NCI-H1092 (cell line): Measurements from ENCODE around the gene DOCK7.
"Not testable (repeated sequence)": the region's sequence is repeated elsewhere in the genome, so short reads cannot be mapped to it uniquely, and the experiment has no call there.

Source experiments
- DNase-seq: peaks from one replicate; lab custom pipeline; 2025; lab: John Stamatoyannopoulos, UW

The DOCK7 gene

DNA sequence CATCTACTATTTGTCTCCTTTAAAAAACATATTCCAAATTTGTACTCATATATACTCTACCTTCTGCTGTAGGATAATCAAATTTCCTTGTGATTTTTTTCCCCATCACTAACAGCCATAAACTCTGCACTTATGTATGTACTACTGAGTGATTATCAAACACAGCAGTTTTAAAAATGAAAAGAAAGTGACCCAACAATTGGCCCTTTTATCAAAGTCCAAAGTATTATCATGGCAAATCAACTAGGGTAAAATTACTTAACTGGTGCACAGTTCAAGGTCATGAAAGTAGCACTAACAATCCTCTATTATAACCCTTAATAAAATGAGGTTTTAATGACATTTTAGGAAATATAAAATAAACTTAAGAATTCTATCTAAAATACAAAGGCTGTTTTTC is 79.3 kb downstream of the DOCK7 start:
- DNase-seq: no peak

DNA sequence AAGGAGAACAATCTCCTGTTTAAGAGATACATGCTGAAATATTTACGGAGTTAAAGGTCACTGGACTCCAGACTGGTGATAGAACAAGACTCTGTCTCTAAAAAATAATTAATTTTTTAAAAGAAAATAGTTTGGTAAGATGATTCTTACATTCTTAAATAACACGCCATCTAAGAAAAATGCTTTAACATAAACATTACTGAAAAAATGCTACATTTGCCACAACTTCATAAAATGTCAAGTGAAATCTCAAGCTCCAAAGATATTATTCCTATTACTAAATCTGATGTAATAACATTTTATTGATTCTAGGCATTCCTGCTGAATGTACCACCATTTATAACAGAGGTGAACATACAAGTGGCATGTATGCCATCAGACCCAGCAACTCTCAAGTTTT is 86.7 kb downstream of the DOCK7 start:
- DNase-seq: no peak

DNA sequence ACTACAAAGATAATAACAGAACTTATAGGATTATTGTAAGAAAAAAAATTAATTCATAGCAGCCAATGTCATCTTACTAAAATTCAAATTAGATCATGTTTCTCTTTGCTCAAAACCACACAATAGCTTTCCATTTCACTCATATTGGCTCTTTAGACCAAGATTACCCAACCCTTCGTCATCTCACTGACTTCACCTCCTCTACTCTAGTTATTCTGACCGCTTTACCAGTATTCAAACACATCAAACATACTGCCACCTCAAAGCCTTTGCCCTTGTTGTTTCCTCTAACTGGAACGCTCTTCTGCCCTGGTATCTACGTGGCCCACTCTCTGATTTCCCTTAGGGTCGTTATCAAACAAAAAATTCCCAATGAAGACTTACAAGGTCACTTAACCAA is 89.1 kb downstream of the DOCK7 start:
- DNase-seq: no peak

DNA sequence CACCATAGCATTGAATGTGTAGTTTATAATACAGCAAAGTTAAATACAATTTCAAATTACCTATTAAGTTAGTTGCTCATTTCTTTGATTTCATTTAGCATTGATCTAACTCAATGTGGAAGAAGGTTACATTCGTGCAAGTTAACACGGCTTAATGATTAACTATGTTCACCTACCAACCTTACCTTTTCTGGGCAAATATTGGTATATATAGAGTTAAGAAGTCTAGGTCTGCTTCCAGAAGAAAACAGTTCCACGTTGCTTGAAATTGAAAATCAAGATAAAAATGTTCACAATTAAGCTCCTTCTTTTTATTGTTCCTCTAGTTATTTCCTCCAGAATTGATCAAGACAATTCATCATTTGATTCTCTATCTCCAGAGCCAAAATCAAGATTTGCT is 90.9 kb downstream of the DOCK7 start, which contains the start of gene ANGPTL3:
Gene ANGPTL3 (plus strand): TSS at position 240 of the 400 bp plus-strand sequence. CDS start 47 bp downstream, at position 287.
- no peak for DNase-seq

DNA sequence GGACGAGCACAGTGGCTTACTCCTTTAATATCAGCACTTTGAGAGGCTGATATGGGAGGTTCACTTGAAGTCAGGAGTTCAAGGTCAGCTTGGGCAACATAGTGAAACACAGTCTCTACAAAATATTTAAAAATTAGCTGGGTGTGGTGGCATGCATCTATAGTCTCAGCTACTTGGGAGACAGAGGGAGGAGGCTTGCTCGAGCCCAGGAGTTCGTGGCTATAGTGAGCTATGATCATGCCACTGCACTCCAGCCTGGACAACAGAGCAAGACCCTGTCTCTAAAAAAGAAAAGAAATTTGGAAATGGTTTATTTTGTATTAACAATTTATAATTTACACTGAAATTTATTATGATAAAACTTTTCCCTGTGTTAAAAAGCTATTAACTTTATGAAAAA is 92.5 kb downstream of the DOCK7 start:
- no peak for DNase-seq

DNA sequence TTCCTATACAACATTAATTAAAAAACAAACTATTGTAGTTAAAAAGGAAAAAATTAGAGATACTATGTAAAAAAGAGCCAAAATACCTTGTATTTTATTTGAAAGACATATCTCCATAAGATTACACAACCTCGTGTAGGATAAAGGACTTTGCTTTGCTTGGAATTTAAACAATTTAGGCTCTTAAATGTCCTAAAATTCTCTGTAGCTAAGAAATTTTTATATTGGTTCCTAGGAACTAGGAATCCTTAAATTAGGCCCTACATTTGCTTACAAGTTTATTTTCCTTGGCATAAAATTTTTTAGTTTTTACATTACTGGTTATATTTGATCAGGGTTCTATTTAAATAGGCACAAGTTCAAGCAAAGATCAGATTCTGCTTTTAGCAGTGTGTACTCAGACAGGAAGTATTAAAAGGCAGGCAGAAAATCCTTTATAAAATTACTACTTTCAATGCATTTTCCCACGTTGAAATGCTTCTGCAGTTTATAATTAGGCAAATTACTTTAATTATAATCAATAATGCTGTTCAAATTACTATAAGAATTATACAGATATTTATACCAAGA is 94.3 kb downstream of the DOCK7 start:
- DNase-seq: no peak

DNA sequence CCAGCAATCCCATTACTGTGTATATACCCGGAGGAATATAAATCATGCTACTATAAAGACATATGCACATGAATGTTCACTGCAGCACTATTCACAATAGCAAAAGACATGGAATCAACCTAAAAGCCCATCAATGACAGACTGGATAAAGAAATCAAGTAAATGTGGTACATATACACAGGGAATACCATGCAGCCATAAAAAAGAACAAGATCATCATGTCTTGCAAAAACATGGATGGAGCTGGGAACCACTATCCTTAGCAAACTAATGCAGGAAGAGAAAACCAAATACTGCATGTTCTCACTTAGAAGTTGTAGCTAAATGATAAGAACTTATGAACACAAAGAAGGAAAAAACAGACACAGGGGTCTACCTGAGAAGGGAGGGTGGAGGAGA is 97.2 kb downstream of the DOCK7 start:
- DNase-seq: no peak

DNA sequence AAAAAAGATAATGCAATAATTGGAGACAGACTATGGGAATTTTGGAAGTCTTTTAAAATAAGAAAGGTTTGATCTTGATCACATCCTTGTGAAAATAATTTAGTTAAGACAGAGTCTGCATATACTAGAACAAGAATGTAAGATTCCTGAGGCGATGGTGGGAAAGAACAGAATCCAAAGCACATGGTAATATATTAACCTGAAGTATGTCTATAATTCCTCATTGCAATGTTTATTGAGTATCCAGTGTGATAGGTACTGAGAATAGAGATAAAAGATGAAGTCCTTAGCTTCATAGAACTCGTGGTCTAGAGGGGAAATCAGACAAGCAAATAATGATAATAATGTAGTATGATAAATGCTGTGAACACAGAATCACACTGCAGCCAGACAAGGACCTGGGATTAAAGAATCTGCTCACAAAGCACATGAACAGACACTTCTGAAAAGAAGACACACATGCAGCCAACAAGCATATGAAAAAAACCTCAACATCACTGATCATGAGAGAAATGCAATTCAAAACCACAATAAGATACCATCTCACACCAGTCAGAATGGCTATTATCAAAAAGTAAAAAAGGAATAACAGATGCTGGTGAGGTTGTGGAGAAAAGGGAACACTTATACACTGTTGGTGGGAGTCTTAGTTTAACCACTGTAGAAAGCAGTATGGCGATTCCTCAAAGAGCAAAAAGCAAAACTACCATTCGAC is 97.8 kb downstream of the DOCK7 start:
- no peak for DNase-seq

DNA sequence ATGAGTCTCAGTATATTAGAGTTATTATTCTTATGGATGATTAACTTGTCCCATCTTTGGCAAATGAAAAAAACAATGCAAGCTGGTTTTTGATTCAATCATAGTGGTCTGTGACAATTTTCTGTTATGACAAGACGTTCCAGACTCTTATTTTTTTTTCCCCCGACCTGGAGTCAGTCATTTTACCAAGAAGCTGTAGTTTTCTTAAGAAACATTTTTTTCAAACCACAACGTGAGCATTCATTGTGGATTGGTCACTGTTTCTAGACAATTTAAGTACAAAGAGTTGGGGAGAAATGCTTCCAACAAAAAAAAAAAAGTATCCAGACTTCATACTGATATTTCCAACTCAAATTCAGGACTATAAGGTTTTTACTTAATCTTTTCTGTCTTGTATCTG is 98.9 kb downstream of the DOCK7 start:
- DNase-seq: no peak

DNA sequence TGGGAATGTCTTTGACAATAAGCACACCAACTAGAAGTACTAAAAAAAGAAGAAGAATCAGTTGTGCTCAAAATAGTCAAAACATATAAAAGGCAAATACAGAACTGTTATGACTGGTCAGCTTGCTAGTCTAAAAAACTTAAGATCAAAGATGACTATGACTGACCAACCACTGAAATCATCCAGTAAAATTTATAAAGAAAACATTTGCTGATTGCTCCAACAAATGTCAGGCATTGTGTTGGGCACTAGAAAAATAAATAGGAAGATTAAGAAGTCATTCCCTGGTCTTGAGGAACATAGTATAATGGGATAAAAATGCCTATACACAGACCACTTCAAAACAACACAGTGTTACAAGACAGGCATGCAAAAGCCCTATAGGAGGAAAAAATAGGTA is 100.2 kb downstream of the DOCK7 start:
- no peak for DNase-seq

DNA sequence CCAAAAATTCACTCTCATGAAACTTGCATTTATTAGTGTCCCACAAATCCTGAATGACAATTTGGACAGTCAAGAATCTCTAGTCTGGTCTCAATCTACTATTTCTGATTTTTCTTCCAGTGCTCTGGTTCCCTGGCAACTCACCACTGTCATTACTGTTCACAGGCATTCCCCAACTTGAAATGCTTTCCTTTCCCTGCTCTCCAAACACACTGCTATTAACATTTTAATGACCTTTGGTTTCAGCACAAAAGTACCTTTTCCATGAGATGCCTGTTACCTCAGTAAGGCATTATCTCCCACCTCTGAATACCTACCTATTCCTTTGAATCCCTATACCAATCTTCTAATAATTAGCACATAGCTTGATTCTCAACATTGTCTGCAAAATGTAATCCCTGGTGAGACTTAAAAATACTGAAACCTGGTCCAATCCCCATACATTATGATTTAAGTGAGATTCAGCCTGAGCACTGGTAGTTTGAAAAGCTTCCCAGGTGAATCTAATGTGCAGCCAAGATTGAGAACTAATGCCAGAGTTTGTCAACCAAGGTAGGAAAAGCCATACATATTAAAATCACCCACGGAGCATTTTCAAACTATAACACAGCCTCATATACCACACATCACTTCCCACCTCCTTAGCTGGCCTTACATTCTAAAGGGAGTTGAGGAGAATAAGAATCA is 102.6 kb downstream of the DOCK7 start:
- no peak for DNase-seq

DNA sequence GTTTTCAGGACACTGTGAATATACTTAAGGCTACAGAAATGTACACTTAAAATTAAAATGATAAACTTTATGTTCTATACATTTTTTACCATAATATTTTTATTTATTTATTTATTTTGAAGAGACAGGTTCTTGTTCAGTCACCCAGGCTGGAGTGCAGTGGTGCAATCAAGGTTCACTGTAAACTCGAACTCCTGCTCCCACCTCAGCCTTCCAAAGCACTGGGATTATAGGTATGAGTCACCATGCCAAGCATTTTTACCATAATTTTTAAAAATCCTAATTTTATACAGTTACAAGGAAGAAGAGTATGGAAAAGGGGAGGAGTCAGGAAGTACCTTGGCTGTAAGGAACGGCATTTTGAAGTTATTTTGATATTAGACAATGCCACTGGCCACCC is 114.5 kb downstream of the DOCK7 start:
- DNase-seq: no peak

DNA sequence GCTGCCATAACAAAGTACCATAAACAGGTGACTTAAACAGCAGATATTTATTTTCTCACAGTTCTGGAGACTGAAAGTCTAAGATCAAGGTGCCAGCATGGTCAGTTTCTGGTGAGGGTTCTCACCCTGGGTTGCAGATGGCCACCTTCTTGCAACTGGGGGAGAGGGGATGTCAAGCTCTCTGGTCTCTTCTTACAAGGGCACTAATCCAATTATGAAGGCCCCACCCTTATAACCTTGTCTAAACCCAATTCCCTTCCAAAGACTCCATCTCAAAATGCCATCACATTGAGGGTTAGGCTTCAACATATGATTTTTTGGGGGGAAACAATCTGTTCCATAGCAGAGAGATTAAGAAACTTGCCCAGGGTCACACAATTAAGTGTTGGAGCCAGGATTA is 115.7 kb downstream of the DOCK7 start:
- DNase-seq: no peak

DNA sequence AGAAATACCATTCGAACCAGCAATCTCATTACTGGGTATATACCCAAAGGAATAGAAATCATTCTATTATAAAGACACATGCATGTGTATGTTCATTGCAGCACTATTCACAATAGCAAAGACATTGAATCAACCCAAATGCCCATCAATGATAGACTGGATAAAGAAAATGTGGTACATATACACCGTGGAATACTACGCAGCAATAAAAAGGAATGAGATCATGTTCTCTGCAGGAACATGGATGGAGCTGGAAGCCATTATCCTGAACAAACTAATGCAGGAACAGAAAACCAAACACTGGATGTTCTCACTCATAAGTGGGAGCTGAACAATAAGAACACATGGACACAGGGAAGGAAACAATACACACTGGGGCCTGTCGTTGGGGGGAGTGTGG is 116.7 kb downstream of the DOCK7 start:
- DNase-seq: not testable (repeated sequence)

DNA sequence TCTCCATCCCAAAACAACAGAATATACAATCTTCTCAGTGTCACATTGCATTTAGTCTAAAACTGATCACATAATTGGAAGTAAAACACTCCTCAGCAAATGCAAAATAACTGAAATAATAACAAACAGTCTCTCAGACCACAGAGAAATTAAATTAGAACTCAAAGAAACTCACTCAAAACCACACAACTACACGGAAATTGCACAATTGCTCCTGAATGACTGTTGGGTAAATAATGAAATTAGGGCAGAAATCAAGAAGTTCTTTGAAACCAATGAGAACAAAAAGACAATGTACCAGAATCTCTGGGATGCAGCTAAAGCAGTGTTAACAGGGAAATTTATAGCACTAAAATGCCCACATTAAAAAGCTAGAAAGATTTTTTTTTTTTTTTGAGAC is 120.3 kb downstream of the DOCK7 start:
- not testable (repeated sequence) for DNase-seq

DNA sequence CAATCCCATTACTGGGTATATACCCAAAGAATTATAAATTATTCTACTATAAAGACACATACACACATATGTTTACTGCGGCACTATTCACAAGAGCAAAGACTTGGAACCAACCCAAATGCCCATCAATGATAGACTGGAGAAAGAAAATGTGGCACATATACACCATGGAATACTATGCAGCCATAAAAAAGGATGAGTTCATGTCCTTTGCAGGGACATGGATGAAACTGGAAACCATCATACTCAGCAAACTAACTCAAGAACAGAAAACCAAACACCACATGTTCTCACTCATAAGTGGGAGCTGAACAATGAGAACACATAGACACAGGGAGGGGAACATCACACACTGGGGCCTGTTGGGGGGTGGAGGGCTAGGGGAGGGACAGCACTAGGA is 121.0 kb downstream of the DOCK7 start:
- DNase-seq: not testable (repeated sequence)

DNA sequence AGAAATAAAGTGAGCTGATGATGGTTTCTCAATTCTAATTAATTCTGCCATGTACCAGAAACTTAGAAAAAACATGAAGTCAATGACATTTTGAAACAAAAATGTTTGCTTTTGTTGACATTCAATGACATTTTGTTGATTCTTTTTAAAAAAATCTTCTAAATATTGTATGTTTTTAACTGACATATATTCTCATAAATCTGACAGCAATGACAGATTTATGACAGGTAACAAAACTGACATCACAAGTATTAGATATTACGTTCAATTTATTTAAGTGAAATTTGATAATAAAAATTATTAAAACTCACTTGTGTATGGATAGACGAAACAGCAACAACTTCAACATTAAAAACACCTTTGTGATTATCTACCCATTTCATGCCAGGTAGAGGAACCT is 126.9 kb downstream of the DOCK7 start:
- no peak for DNase-seq

DNA sequence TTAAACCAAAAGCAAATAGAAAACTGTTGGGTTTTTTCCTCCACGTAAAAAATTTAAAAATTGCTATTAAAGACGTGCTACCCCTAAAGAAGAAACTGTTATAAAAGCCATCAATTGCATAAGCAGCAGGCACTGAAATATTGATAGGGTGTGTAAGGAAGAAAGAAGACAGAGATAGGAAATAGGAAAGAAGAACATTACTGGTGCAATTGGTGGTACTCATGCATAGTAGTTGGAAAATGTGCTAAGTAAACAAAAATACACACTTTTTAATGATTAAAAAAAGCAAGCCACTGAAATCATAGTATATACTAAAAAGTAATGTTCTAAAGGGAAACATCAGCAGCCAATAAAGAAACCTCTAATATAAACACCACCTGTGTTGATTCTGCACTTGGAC is 143.6 kb downstream of the DOCK7 start:
- DNase-seq: no peak

DNA sequence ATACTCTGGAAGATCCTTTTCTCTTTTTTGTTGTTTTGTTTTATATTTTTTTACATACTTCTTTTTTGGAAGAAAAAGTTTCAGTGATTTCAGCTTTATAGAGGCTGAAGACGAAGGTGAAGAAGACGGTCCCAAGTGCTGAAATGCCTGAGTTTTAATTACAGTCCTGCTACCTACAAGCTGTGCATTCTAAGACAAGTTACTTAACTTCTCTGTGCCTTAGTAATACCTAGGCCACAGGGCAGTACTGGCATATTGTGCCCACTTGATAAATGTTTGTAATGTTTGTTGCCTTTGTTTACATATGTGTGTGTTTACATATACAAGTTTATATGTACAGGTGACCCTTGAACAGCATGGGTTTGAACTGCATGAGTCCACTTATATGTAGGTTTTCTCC is 147.1 kb downstream of the DOCK7 start:
- no peak for DNase-seq

DNA sequence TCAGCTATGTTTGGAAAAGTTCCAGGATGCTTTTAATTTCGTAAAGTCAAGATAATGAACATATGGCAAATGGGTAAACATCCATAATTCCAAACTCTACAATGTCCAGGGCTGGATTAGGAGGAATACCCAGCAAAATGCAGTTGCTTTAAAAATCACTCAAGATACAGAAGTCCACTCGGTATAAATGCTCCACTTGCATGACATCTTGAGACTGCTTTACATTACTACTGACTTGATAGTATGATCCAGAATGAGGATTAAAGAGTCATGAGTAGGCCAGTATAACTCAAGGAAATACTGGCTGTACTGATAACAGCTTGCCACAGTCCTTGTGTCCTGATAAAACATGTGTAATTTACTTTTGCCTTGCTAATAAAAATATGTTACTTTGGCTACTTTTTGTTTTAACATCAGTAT is 149.1 kb downstream of the DOCK7 start:
- DNase-seq: no peak

DNA sequence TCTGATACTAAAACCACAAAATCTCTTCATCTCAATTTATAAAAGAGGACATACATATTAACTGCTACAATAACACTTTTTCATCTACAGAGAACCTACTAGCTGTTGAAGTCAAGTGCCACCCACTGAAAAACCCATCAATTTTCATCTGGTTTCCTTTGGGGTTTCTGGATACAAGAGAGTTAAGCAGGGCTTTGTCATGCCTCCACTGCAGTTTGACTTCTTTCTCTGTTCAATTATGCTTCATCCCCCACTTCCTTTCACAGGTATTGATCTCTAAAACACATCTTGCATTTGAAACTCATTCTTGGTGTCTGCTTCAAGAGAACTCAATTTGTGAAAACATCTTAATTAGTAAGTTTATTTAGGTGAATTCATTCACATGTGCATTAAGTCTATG is 151.3 kb downstream of the DOCK7 start:
- DNase-seq: no peak

DNA sequence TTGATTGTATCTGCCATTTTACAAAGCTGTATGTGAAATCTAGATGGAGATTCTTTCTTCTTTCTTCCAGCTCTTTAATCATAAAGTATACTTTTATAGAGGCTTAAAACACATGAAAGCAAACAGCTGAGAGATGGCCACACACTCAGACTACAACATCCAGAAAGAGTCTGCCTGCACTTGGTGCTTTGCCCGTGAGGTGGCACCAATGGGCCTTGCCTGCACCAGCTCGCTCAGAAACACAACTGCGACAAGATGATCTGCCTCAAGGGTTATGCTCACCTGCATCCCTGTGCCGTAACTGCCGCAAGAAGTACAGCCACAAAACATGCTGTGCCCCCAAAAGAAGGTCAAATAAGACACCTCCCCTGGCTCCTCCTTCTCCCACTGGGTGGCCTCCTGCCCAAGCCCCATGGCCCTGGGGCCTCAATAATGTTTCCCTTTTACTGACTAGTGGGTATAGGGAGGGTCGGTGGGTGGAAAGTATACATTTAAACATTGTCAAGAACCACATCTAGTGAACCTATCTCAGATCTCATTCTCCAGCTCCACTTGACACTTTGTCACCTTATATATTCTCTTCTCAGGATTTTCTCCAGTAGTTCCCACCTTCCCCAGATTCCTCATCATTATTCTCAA is 157.6 kb downstream of the DOCK7 start:
- DNase-seq: no peak

DNA sequence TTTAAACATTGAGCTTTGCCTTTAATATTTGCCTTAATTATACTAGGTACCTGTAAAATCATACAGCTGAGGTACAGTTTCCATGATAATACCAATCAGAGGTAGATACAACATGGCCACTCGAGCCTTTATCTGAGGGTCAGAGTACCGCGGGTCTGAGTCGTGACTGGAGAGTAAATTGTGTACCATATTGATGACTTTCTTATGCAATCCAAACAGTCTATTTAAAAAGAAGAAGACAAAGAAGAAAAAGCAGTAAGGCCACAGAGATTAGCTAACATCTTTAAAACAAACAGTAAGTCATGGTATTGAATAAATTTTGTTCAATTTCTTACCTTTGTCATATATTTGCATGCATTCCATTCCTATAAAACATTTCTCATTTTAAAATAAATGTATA is 159.0 kb downstream of the DOCK7 start:
- no peak for DNase-seq
